Occipital lobe (tissue), 2 donors: ENCODE data around the gene ELL2. TPM values are rescaled to one million over a fixed set of nuclear protein-coding genes. Genes with fewer than 3 reads are reported as not detected.
A peak's percentile ranks its signal among the peaks of the same experiment; 100 is the strongest.
"Not testable (repeated sequence)": the region's sequence is repeated elsewhere in the genome, so short reads cannot be mapped to it uniquely, and the experiment has no call there.

ENCODE experiments used
- DNase-seq: peaks from one replicate; lab custom pipeline; 2025; lab: John Stamatoyannopoulos, UW
- total RNA-seq: library from RNA; depleted of rRNA; stranded (reverse); fragments of >200 nt; gene quantifications from one replicate; pipeline ENCODE4 v1.2.3, GENCODE V29; 2014

The ELL2 gene
- total RNA-seq, 1 donor from 2014 or later: 35.6 TPM

DNA sequence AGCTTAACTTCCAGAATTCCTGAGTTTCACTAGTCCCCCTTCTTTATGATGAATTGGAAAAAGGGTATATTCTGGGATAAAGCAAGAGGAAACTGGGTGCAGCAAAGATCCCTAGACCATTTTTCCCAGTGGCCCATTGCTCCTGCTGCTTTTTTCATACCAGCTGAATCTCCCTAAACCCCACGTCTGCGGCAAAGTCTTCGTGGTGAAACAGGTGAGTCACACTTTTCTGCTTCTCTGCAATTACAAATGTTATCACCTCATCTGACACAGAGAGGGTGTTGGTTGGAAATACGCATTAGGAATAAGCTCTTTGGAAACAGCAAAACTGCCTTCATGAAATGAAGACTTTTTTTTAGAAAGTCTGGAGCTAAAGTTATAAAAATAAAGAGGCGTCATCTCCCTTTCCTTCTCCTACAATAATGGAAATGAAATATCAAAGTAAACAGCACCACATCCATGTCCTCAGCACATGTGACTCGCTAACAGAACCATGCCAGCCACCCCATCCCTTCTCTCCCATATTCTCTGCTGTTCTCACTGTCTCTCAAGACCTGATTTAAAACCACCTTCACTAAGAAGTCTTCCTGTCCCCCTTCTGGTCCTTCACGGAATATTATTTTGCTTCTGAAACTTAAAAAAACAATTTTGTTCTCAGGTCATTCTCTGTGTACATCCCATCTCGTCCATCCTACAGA is 99.6 kb downstream of the ELL2 start:
- DNase-seq: no peak

GRCh38 chr5:95861221-95861863 is 100.3 kb downstream of the ELL2 start:
- no peak for DNase-seq

- no peak for DNase-seq
Measured at GRCh38 chr5:95859661-95860060, 102.0 kb downstream of the ELL2 start.

DNA sequence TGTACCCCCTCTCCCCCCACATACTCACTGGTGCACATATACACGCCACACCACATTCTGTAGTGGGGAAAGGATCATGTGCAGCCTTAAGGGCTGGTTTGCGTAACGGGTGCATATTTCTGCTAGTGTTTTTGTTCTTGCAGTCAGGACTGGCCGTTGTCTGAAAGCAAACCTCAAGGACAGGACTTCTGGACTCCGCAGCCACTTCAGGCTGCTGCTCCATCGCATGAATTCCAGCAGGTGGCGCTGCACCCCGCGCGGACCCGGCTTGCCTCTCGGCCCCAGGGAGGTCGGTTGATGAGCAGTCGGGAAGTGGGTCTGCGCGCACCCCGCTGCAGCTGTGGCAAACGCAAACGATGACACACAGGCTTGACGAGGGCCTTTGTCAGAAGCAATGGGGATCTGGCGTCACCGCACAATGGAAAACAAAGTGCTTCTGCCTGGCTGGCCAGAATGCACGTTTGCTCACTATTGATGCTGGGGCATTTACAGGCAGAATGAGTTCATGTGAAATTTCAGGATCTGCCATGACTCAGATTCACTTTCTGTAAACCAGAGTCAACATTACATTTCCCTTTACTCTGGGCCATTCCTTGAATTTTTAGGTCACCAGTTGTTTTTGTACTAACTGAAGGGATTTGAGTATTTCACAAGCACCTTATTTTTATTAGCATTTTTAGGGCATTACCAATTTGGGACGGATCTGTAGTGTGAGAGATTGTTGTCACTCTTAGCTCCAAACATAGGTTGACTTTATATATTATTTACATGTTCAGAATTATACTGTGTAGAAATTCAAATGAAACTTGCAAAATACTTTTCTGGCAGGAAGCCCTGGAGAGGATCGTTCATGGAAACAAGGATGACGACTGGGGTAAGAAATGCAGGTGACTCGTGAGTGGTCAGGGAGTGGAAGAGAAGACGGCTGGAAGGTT is 102.7 kb downstream of the ELL2 start:
- DNase-seq: peak; percentile 92

GRCh38 chr5:95858023-95858461 is 103.6 kb downstream of the ELL2 start:
- DNase-seq: no peak

DNA sequence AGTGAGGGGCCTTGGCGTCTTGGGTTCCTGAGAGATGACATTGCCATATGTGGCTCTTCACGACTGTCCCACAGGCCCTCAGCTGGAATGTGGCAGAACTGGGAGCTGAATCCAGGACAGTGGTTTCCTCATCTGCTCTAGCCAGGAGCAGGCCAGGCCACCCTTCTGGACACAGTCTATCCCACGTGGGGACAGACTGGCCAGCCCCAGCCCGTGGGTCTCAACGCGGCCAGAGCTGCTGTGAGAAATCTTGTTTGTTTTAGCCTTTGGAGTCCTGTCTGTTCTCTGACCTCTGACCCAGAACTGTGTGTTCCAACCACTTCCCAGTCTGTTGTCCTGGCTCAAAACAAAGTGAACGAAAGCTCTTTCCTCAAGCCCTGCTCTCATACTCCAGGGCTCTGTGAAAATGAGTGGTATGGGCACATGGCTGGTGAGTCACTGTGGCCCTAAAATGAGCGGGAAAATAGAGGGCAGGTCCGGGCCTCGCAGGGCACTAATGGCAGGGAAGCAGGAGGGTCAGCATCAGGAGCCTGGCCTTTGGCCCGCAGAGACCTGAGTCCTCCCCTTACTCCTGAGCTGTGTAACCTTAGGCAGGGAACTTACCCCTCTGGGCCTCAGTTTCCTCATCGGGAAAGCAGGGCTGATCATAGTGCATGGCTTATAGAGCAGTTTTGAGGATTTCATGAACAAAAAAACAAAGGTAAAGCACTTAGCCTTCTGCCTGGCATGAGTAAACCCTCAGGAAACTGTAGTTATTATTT is 104.3 kb downstream of the ELL2 start:
- no peak for DNase-seq

DNA sequence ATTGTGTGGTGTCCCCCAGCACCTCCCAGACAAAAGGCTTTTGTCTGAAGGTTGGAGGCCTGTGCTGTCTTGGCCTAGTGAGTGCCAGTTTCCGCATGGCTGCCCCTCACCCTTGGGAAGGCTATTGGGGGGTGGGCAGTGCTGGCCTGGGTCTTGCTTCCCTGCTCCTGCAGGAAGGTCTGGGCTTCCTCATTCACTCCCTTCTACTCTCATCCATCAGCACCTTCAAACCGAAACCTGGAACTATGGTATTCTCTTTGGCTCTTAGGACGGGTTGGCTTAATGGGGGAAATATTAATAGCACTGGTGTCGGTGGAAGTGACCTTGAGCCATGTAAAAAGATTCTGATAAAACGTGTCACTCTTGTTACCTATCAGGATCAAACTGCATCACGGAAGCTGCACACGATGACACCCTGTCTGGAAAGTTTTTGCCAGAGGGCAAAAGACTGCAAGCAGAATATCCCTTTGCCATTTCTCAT is 105.1 kb downstream of the ELL2 start:
- DNase-seq: no peak

DNA sequence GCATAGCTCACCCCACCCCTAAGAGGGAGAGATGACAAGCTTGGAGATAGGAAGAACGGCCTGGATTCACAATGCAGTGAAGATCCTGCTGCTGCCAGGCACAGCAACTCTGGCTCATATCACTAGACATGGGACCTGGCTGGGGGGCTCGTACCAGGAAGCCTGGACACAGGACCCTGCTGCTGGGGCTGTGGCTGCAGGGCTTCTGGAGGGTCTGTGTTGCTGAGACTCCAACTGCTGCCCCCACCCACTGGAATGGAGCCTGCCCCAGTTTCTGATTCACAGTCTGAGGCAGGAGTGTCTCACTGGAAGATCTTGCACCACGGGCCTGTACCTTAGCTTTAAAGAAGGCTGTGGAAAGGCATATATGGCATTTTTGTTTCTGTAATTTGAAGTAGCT is 108.2 kb downstream of the ELL2 start:
- no peak for DNase-seq

DNA sequence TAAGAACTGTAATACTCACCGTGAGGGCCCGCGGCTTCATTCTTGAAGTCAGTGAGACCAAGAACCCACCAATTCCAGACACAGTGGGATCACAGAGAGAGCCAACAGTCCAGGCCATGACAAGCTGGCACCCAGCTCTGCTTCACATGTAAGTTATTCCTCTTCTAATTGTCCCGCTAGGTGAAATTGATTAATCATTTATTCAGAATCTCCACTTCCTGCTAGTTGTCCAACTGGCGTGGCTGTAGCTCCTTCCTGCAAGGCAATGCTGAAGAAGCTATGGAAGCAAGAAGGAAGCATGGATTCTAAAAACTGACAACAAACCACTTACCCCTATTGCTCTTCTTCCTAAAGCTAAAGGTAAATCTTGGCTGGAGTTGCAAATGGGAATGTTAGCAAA is 109.1 kb downstream of the ELL2 start:
- DNase-seq: no peak

DNA sequence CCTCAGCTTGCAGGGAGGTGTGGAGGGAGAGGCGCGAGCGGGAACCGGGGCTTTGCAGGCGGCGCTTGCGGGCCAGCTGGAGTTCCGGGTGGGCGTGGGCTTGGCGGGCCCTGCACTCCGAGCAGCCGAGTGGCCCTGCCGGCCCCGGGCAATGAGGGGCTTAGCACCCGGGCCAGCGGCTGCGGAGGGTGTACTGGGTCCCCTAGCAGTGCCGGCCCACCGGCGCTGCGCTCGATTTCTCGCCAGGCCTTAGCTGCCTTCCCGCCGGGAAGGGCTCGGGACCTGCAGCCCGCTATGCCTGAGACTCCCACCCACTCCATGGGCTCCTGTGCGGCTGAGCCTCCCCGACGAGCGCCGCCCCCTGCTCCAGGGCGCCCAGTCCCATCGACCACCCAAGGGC is 110.5 kb downstream of the ELL2 start:
- not testable (repeated sequence) for DNase-seq

DNA sequence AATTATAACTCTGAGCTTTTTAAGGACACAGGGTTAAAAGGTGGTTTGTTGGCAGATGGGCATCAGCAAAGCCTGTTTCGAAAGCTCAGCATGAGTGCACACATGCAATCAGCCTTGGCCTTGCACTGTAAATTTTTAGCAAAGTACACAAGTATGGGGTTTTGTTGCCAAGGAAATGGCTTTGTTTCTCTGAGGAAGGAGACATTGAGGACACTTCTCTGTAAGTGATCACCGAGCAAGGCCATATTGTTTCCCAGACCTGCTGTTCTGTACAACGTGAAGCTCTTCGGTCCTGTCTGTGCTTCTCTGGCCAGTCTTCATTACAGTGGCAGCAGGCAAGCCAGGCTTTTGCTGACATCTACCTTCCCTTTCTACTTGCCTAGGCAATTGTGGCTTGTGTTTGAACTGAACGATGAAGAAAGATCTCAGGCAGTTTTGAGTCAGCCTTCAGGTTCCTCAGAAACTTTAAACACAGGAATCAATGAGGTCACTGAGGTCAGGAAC is 111.2 kb downstream of the ELL2 start:
- no peak for DNase-seq

- DNase-seq: no peak
Measured at GRCh38 chr5:95848701-95849100, 113.0 kb downstream of the ELL2 start.

- no peak for DNase-seq
Measured at GRCh38 chr5:95847261-95847592, 114.4 kb downstream of the ELL2 start.

GRCh38 chr5:95846554-95847260 is 114.9 kb downstream of the ELL2 start:
- peak; percentile 46 for DNase-seq

- no peak for DNase-seq
Measured at GRCh38 chr5:95845391-95845790, 116.3 kb downstream of the ELL2 start.

- no peak for DNase-seq
Measured at GRCh38 chr5:95843733-95844223, 117.9 kb downstream of the ELL2 start.

GRCh38 chr5:95842854-95843544 is 118.7 kb downstream of the ELL2 start:
- DNase-seq: no peak

GRCh38 chr5:95841914-95842812 is 119.5 kb downstream of the ELL2 start:
- no peak for DNase-seq
